ENCODE results near the gene KCTD17. TPM values are rescaled to one million over a fixed set of nuclear protein-coding genes. Genes with fewer than 3 reads are reported as not detected.
A peak's percentile ranks its signal among the peaks of the same experiment; 100 is the strongest.

Gene KCTD17
- polyA plus RNA-seq, 2 of the 4 experiments (the other 2 are of a cell fraction) = 18.7 to 37.1 TPM

- FAIRE-seq (no peak), DNase-seq (ENCODE audit: low read depth in 1 of 2, low spot score in 1 of 2) (no peak), ATAC-seq (no peak)
- ChIA-PET POLR2A (interaction anchor here (0.8 to 1.5 kb wide), 3 partner anchors 19 to 149 kb away, joined by 3 to 6 read pairs (median 3); no protein-coding TSS in a partner anchor), CTCF (interaction anchor here (0.5 to 1.2 kb wide), 3 partner anchors 29 to 147 kb away, joined by 3 to 4 read pairs (median 3); no protein-coding TSS in a partner anchor)
- H3K9me3 ChIP-seq = no peaks in the 10 kb centered on the region
- H3K4me1 ChIP-seq = peaks cover 19% of the 10 kb centered on the region
- TF ChIP-seq MYC (IDR thresholded peaks at IDR 0.05; ENCODE audit: borderline replicate concordance, low read length) = no peak
- no peak for TF ChIP-seq GATA3 (IDR thresholded peaks at IDR 0.05; ENCODE audit: borderline replicate concordance)
- no peak for TF ChIP-seq HOXB13 (CRISPR knock-in tag; IDR thresholded peaks at IDR 0.05; ENCODE audit: low read depth)
- TF ChIP-seq USF2 (IDR thresholded peaks at IDR 0.05) = no peak
- no peak for TF ChIP-seq EP300 (IDR thresholded peaks at IDR 0.05)
- TF ChIP-seq FOSL2 (IDR thresholded peaks at IDR 0.05) = no peak
- TF ChIP-seq FOSL2 (CRISPR knock-in tag; IDR thresholded peaks at IDR 0.05) = no peak
- TF ChIP-seq FOSB (CRISPR knock-in tag; IDR thresholded peaks at IDR 0.05) = no peak
- no peak for TF ChIP-seq RFX5 (IDR thresholded peaks at IDR 0.05)
- no peak for TF ChIP-seq CHD4 (IDR thresholded peaks at IDR 0.05; ENCODE audit: borderline replicate concordance)
- TF ChIP-seq JUNB (IDR thresholded peaks at IDR 0.05) = no peak
- TF ChIP-seq E2F6 (IDR thresholded peaks at IDR 0.05; ENCODE audit: borderline replicate concordance, low read depth) = no peak
- no peak for TF ChIP-seq ZSCAN20 (CRISPR knock-in tag; IDR thresholded peaks at IDR 0.05)
- TF ChIP-seq TFCP2L1 (CRISPR knock-in tag; IDR thresholded peaks at IDR 0.05) = no peak
- no peak for TF ChIP-seq MAZ (IDR thresholded peaks at IDR 0.05; ENCODE audit: borderline replicate concordance, low read depth, low read length)
- no peak for TF ChIP-seq ZFP36 (IDR thresholded peaks at IDR 0.05; ENCODE audit: borderline replicate concordance, partially characterized antibody)
- TF ChIP-seq CBX8 (IDR thresholded peaks at IDR 0.05) = no peak
- peak overlapping the region; percentile 89; the same call in 2 of the 3 replicates for H3K4me3 ChIP-seq
- peak overlapping the region; percentile 86 to 96 for H3K27ac ChIP-seq
- H3K4me2 ChIP-seq = peak overlapping the region; percentile 90
- WGBS (ENCODE audit: missing lambda C conversion rate) = 99% methylated on average over 6 of the region's 6 CpGs
These were observed 629 bp upstream of the KCTD17 start for GRCh38 chr22:37050913-37051312.

GRCh38 chr22:37052386-37053309 lies 1.1 kb downstream of the KCTD17 start:
- ChIA-PET POLR2A (interaction anchor here (1.5 kb wide), 1 partner anchor 17 kb away, joined by 6 read pairs; no protein-coding TSS in a partner anchor), CTCF (interaction anchor here (1.2 to 1.6 kb wide), 3 partner anchors 8 to 197 kb away, joined by 3 to 5 read pairs (median 4); no protein-coding TSS in a partner anchor)
- H3K27ac ChIP-seq = peak overlapping the region; percentile 86 to 96
- H3K4me1 ChIP-seq = peaks cover 14% of the 10 kb centered on the region; the same call in 2 of the 3 replicates
- WGBS (ENCODE audit: missing lambda C conversion rate) = 87% methylated on average over 16 of the region's 25 CpGs
- TF ChIP-seq RFX5 (IDR thresholded peaks at IDR 0.05) = no peak
- no peak for TF ChIP-seq POLR2AphosphoS2 (conservative IDR thresholded peaks at IDR 0.05; ENCODE audit: low read length)
- no peak for TF ChIP-seq KDM1A (IDR thresholded peaks at IDR 0.05; ENCODE audit: low read depth)
- no peak for TF ChIP-seq BCL3 (IDR thresholded peaks at IDR 0.05)
- no peak for ATAC-seq
- FAIRE-seq = no peak
- H3K9me3 ChIP-seq = no peaks in the 10 kb centered on the region
- peak overlapping the region; percentile 90 for H3K4me2 ChIP-seq
- DNase-seq (ENCODE audit: low read depth in 1 of 2, low spot score in 1 of 2) = no peak
- peak overlapping the region; percentile 89 for H3K4me3 ChIP-seq

Measured in A549 (cell line).